Measurements from ENCODE around the gene CAVIN1. TPM values are rescaled to one million over a fixed set of nuclear protein-coding genes. Genes with fewer than 3 reads are reported as not detected.
"Not testable (repeated sequence)": the region's sequence is repeated elsewhere in the genome, so short reads cannot be mapped to it uniquely, and the experiment has no call there.

The CAVIN1 gene
- total RNA-seq, 6 donors from 2014 or later: 89.1 to 406 (median 307) TPM

- H3K36me3 ChIP-seq: no peaks in the 10 kb centered on the region
- H3K27me3 ChIP-seq: peaks cover 0 to 4% (median 2%) of the 10 kb centered on the region in 4 donors
- H3K9me3 ChIP-seq: no peaks in the 10 kb centered on the region
- WGBS, 2 donors: 0% methylated on average over 16 of the region's 44 CpGs; no CpG with 5 or more reads in 1 of the 2 donors
- no peak for TF ChIP-seq POLR2AphosphoS5 (IDR thresholded peaks at IDR 0.05)
- TF ChIP-seq POLR2A (IDR thresholded peaks at IDR 0.05): no peak
- TF ChIP-seq CTCF (IDR thresholded peaks at IDR 0.05): no peak
- TF ChIP-seq EP300 (IDR thresholded peaks at IDR 0.05): no peak
- peak in 1 of 2 donors; percentile 89 for DNase-seq
- peaks cover 30 to 58% (median 38%) of the 10 kb centered on the region in 4 donors for H3K4me1 ChIP-seq
- H3K4me3 ChIP-seq: peak overlapping the region; percentile 63 to 75 (median 66)
- H3K27ac ChIP-seq: peak overlapping the region; percentile 87 to 95 (median 92)
- ATAC-seq (ENCODE audit: low FRiP score in 2 of 2): peak; percentile 34 to 56
Observed at GRCh38 chr17:42422412-42422957, 571 bp downstream of the CAVIN1 start.

DNA sequence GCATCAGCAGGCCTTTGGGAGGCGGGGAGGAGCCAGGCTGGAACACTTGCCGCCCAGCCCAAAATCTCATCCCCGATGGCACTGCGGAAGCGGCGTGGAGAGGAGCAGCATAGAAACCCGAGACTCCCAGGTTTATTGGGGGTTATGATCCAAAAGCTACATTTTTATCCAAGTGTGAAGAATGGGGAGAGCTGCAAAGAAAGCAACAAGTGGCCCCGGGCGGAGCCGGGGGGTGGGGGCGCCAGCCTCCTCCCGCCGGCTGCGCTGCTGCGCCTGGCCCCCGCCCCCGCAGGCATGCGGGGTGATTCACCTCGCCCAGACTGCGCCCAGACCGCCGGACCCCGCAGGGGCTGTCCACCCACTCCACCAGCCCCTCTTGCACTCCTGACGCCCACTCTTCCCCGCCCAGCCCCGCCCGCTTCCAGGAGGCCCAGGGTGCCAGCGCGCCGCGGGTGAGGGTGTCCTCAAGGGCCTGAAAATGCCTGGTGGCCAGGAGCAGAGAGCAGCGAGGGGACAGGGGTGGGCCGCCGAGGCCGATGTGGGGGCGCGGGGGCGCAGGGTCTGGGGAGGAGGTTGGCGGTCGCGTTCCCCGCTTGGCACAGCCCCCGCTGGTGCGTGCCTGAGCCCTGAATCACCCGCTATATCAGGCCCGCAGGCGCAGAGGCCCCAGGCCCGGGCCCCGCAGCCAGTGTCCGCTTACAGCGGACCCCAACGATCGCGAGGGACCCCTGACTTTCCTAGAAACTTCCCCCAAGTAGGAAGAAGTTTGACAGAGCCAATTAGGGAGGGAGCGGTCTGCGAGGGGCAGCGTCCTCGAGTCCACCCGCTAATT, 1.3 kb downstream of the CAVIN1 start:
- Histone ChIP-seq H3K27ac (peak overlapping the region; percentile 87 to 95 (median 92)), H3K36me3 (no peaks in the 10 kb centered on the region), H3K4me3 (peak overlapping the region; percentile 63 to 75 (median 66)), H3K4me1 (peaks cover 35 to 63% (median 45%) of the 10 kb centered on the region in 4 donors), H3K9me3 (no peaks in the 10 kb centered on the region), H3K27me3 (peaks cover 0 to 4% (median 2%) of the 10 kb centered on the region in 4 donors)
- DNase-seq: peak in 1 of 2 donors; percentile 90
- ATAC-seq (ENCODE audit: low FRiP score in 2 of 2): peak; percentile 44 to 80
- 0% methylated on average over 19 of the region's 59 CpGs; no CpG with 5 or more reads in 1 of the 2 donors for WGBS, 2 donors
- TF ChIP-seq POLR2A (IDR thresholded peaks at IDR 0.05) (no peak), POLR2AphosphoS5 (IDR thresholded peaks at IDR 0.05) (peak in 1 of 2 donors; percentile 5)

DNA sequence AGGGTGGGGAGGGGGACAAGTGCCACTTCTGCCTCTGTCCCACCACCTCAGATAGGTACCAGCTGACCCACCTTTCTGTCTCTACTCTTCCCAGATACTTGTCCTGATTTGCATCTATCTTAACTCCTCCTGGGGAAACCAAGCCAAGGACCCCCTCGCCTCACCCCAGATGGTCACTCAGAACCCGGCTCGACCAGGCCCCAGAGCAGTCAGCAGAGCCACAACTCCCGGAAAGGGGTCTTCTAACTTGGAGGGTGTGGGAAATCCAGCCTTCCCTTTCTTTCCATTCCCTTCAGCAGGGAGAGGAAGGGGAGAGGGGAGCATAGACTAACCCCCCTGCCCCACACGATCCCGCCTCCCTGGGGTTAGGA, 1.9 kb downstream of the CAVIN1 start:
- Histone ChIP-seq H3K9me3 (no peaks in the 10 kb centered on the region), H3K36me3 (no peaks in the 10 kb centered on the region), H3K4me1 (peaks cover 38 to 69% (median 50%) of the 10 kb centered on the region in 4 donors), H3K27ac (peak overlapping the region; percentile 87 to 95 (median 92)), H3K27me3 (peaks cover 0 to 4% (median 2%) of the 10 kb centered on the region in 4 donors), H3K4me3 (peak overlapping the region; percentile 63 to 75 (median 66))
- TF ChIP-seq POLR2A (IDR thresholded peaks at IDR 0.05) (no peak), EP300 (IDR thresholded peaks at IDR 0.05) (no peak), POLR2AphosphoS5 (IDR thresholded peaks at IDR 0.05) (peak in 1 of 2 donors; percentile 3)
- DNase-seq (no peak), ATAC-seq (ENCODE audit: low FRiP score in 2 of 2) (no peak)
- WGBS, 2 donors: 9 to 32% methylated on average over 4 to 6 of the region's 6 CpGs

DNA sequence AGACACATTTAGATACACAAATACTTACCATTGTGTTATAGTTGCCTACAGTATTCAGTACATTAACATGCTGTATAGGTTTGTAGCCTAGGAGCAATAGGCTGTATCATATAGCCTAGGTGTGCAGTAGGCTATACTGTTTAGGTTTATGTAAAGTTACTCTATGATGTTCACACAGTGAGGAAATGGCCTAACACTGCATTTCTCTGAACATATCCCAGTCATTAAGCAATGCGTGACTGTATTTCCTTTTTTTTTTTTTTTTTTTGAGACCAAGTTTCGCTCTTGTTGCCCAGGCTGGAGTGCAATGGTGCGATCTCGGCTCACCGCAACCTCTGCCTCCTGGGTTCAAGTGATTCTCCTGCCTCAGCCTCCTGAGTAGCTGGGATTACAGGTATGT, 5.1 kb downstream of the CAVIN1 start:
- not testable (repeated sequence) for ATAC-seq (ENCODE audit: low FRiP score in 2 of 2); H3K27me3 ChIP-seq; DNase-seq; H3K9me3 ChIP-seq; H3K36me3 ChIP-seq
- peaks cover 57 to 87% (median 71%) of the 10 kb centered on the region in 4 donors for H3K4me1 ChIP-seq
- H3K27ac ChIP-seq: peak overlapping the region in 2 of 4 donors; percentile 92 to 95
- H3K4me3 ChIP-seq: peak overlapping the region in 1 of 4 donors; percentile 13
- WGBS, 2 donors: 59 to 62% methylated on average over 5 of the region's 5 CpGs

- Histone ChIP-seq H3K27me3 (no peaks in the 10 kb centered on the region), H3K27ac (peak overlapping the region; percentile 72 to 95 (median 84)), H3K36me3 (peaks cover 0 to 4% (median 0%) of the 10 kb centered on the region in 4 donors), H3K4me3 (peak overlapping the region in 3 of 4 donors; percentile 0 to 26 (median 22)), H3K9me3 (no peaks in the 10 kb centered on the region), H3K4me1 (peaks cover 59 to 90% (median 77%) of the 10 kb centered on the region in 4 donors)
- ATAC-seq (ENCODE audit: low FRiP score in 2 of 2) (peak in 1 of 2 donors; percentile 87), DNase-seq (peak in 1 of 2 donors; percentile 86)
- peak in 1 of 4 donors; percentile 55 for TF ChIP-seq POLR2A (IDR thresholded peaks at IDR 0.05)
- peak in 1 of 2 donors; percentile 53 for TF ChIP-seq POLR2AphosphoS5 (IDR thresholded peaks at IDR 0.05)
- no peak for TF ChIP-seq CTCF (IDR thresholded peaks at IDR 0.05)
- 23 to 25% methylated on average over 4 to 6 of the region's 7 CpGs for WGBS, 2 donors
Observed at GRCh38 chr17:42414704-42415409, 8.2 kb downstream of the CAVIN1 start.
